Measurements from ENCODE around the gene SNTB2. TPM values are rescaled to one million over a fixed set of nuclear protein-coding genes. Genes with fewer than 3 reads are reported as not detected.

SNTB2 gene
- total RNA-seq, 1 donor from 2014 or later = 22.9 TPM

- no peak overlapping the region for H2AFZ ChIP-seq (replicated peaks)
- no peak overlapping the region for H3K9ac ChIP-seq
- no peaks in the 10 kb centered on the region for H3K9me3 Mint-ChIP-seq
- peaks cover 2% of the 10 kb centered on the region for H3K36me3 Mint-ChIP-seq
- H4K20me1 ChIP-seq (ENCODE audit: low read depth) = no peaks in the 10 kb centered on the region
- H3K36me3 ChIP-seq = no peaks in the 10 kb centered on the region
- H3K27me3 ChIP-seq = no peaks in the 10 kb centered on the region
- TF ChIP-seq EZH2 (IDR thresholded peaks at IDR 0.05) (no peak), EZH2phosphoT487 (IDR thresholded peaks at IDR 0.05) (no peak)
- TF ChIP-seq, protein P1, sequence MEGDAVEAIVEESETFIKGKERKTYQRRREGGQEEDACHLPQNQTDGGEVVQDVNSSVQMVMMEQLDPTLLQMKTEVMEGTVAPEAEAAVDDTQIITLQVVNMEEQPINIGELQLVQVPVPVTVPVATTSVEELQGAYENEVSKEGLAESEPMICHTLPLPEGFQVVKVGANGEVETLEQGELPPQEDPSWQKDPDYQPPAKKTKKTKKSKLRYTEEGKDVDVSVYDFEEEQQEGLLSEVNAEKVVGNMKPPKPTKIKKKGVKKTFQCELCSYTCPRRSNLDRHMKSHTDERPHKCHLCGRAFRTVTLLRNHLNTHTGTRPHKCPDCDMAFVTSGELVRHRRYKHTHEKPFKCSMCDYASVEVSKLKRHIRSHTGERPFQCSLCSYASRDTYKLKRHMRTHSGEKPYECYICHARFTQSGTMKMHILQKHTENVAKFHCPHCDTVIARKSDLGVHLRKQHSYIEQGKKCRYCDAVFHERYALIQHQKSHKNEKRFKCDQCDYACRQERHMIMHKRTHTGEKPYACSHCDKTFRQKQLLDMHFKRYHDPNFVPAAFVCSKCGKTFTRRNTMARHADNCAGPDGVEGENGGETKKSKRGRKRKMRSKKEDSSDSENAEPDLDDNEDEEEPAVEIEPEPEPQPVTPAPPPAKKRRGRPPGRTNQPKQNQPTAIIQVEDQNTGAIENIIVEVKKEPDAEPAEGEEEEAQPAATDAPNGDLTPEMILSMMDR (IDR thresholded peaks at IDR 0.05) = no peak
- H3F3A ChIP-seq (ENCODE audit: low read depth) = no peaks in the 10 kb centered on the region
- H3K27ac ChIP-seq = no peak overlapping the region
- no peak overlapping the region for H3K4me3 Mint-ChIP-seq
- no peak overlapping the region for H3K4me2 ChIP-seq
- DNase-seq (ENCODE audit: low spot score) = no peak
- no peaks in the 10 kb centered on the region for H3K9me3 ChIP-seq (ENCODE audit: low read depth)
- no peaks in the 10 kb centered on the region for H3K27me3 Mint-ChIP-seq (ENCODE audit: insufficient read depth, low read depth)
- no peak overlapping the region for H3K4me3 ChIP-seq
- H3K27ac Mint-ChIP-seq = no peak overlapping the region
- no peaks in the 10 kb centered on the region for H3K4me1 ChIP-seq
- no peaks in the 10 kb centered on the region for H3K4me1 Mint-ChIP-seq
- H3K79me2 ChIP-seq (ENCODE audit: low read depth) = no peaks in the 10 kb centered on the region
Observed at GRCh38 chr16:69176033-69176800, 10.7 kb upstream of the SNTB2 start.

DNA sequence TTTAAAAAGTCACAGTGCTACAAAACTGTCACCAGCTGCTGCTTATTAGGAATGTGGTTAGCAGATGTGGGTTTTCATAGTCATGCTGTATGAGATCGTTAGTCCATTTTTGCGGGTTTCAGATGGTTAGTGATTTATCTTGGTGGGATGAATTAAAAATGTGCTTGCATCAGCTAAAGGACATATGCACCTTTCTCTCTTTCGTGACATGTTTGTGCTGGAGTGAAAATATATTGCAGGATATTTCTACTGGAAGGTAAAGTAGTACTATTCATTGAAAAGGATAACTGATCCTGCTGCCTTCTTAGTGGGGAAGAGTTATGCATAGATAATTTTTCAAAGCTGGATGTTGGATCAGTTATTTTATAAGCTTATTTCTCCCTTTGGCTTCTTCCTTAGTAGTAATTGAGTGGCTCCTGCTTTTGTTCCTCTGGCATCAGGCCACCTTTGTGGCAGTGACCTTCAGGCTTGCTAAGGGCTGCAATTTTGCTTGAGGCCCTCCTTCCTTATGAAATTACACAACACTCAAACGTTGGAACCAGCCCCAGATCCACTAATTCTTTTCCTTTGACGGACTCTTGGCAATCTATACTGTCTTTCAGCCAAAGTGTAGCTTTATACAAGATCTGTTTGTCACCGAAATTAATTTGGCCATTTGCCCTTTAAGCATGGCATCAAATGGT, 7.5 kb upstream of the SNTB2 start:
- Mint-ChIP-seq H3K9me3 (no peaks in the 10 kb centered on the region), H3K4me3 (no peak overlapping the region), H3K36me3 (no peaks in the 10 kb centered on the region), H3K4me1 (peaks cover 2% of the 10 kb centered on the region), H3K27ac (no peak overlapping the region), H3K27me3 (ENCODE audit: insufficient read depth, low read depth) (no peaks in the 10 kb centered on the region)
- no peaks in the 10 kb centered on the region for H3K4me1 ChIP-seq
- no peak overlapping the region for H3K27ac ChIP-seq
- TF ChIP-seq, protein P1 (IDR thresholded peaks at IDR 0.05) = no peak
- TF ChIP-seq EZH2phosphoT487 (IDR thresholded peaks at IDR 0.05) (no peak), EZH2 (IDR thresholded peaks at IDR 0.05) (no peak)
- DNase-seq (ENCODE audit: low spot score) = no peak
- no peak overlapping the region for H3K9ac ChIP-seq
- H3F3A ChIP-seq (ENCODE audit: low read depth) = no peaks in the 10 kb centered on the region
- H2AFZ ChIP-seq (replicated peaks) = no peak overlapping the region
- no peak overlapping the region for H3K4me2 ChIP-seq
- H3K36me3 ChIP-seq = no peaks in the 10 kb centered on the region
- H3K9me3 ChIP-seq (ENCODE audit: low read depth) = no peaks in the 10 kb centered on the region
- H4K20me1 ChIP-seq (ENCODE audit: low read depth) = no peaks in the 10 kb centered on the region
- no peaks in the 10 kb centered on the region for H3K79me2 ChIP-seq (ENCODE audit: low read depth)
- H3K27me3 ChIP-seq = no peaks in the 10 kb centered on the region
- H3K4me3 ChIP-seq = no peak overlapping the region

DNA sequence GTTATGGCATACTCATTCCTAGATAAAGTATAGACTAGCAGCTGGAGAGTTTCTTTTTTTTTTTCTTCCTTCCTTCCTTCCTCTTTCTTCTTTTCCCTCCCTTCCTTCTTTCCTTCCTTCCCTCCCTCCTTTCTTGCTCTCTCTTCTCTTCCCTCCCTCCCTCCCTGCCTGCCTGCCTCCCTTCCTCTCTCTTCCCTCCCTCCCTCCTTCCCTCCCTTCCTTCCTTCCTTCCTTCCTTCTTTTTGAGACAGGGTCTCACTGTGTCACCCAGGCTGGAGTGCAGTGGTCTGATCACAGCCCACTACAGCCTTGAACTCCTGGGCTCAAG, 7.0 kb upstream of the SNTB2 start:
- no peak overlapping the region for H3K4me2 ChIP-seq
- no peaks in the 10 kb centered on the region for H3K9me3 Mint-ChIP-seq

More for the DNA sequence above, 7.0 kb upstream of the SNTB2 start:
- Mint-ChIP-seq H3K27ac (no peak overlapping the region), H3K36me3 (peaks cover 2% of the 10 kb centered on the region), H3K4me3 (no peak overlapping the region), H3K27me3 (ENCODE audit: insufficient read depth, low read depth) (no peaks in the 10 kb centered on the region), H3K4me1 (peaks cover 2% of the 10 kb centered on the region)
- Histone ChIP-seq H3F3A (ENCODE audit: low read depth) (no peaks in the 10 kb centered on the region), H3K4me3 (no peak overlapping the region), H3K27ac (no peak overlapping the region), H3K27me3 (no peaks in the 10 kb centered on the region), H3K36me3 (no peaks in the 10 kb centered on the region), H3K9me3 (ENCODE audit: low read depth) (no peaks in the 10 kb centered on the region), H2AFZ (replicated peaks) (no peak overlapping the region), H3K4me1 (no peaks in the 10 kb centered on the region), H3K79me2 (ENCODE audit: low read depth) (no peaks in the 10 kb centered on the region), H3K9ac (no peak overlapping the region), H4K20me1 (ENCODE audit: low read depth) (no peaks in the 10 kb centered on the region)
- TF ChIP-seq EZH2 (IDR thresholded peaks at IDR 0.05) (no peak), EZH2phosphoT487 (IDR thresholded peaks at IDR 0.05) (no peak)
- TF ChIP-seq, protein P1 (IDR thresholded peaks at IDR 0.05) = no peak
- no peak for DNase-seq (ENCODE audit: low spot score)
